NCI-H510A treated with DMSO at 0.1 percent for 48 hours (cell line): ENCODE results near the gene NUDT3.
"Not testable (repeated sequence)": the region's sequence is repeated elsewhere in the genome, so short reads cannot be mapped to it uniquely, and the experiment has no call there.

ENCODE experiments used
- DNase-seq: peaks from one replicate; lab custom pipeline; 2025; lab: John Stamatoyannopoulos, UW

NUDT3 gene

GRCh38 chr6:34285448-34286164 is 106.9 kb downstream of the NUDT3 start:
- no peak for DNase-seq

GRCh38 chr6:34284563-34285447 is 107.7 kb downstream of the NUDT3 start:
- DNase-seq: no peak

GRCh38 chr6:34281702-34282334 is 110.7 kb downstream of the NUDT3 start:
- no peak for DNase-seq

- no peak for DNase-seq
Observed at GRCh38 chr6:34280216-34280615, 112.3 kb downstream of the NUDT3 start.

GRCh38 chr6:34278833-34279232 is 113.6 kb downstream of the NUDT3 start:
- DNase-seq: no peak

- DNase-seq: no peak
Observed at GRCh38 chr6:34277763-34278112, 114.7 kb downstream of the NUDT3 start.

GRCh38 chr6:34276881-34277762 is 115.3 kb downstream of the NUDT3 start:
- DNase-seq: no peak

GRCh38 chr6:34276191-34276590 is 116.3 kb downstream of the NUDT3 start:
- DNase-seq: no peak

GRCh38 chr6:34275128-34275804 is 117.2 kb downstream of the NUDT3 start:
- DNase-seq: peak; percentile 63

GRCh38 chr6:34274129-34274528 is 118.3 kb downstream of the NUDT3 start:
- no peak for DNase-seq

GRCh38 chr6:34273242-34273805 is 119.1 kb downstream of the NUDT3 start:
- DNase-seq: no peak

- DNase-seq: no peak
Observed at GRCh38 chr6:34272013-34272926, 120.2 kb downstream of the NUDT3 start.

- DNase-seq: not testable (repeated sequence)
Observed at GRCh38 chr6:34269658-34270341, 122.7 kb downstream of the NUDT3 start.

GRCh38 chr6:34269132-34269531 is 123.3 kb downstream of the NUDT3 start:
- DNase-seq: not testable (repeated sequence)

- DNase-seq: no peak
Observed at GRCh38 chr6:34267746-34268145, 124.7 kb downstream of the NUDT3 start.

- not testable (repeated sequence) for DNase-seq
Observed at GRCh38 chr6:34263484-34263883, 129.0 kb downstream of the NUDT3 start.

GRCh38 chr6:34260576-34261267 is 131.7 kb downstream of the NUDT3 start:
- no peak for DNase-seq

- no peak for DNase-seq
Observed at GRCh38 chr6:34259529-34260069, 132.9 kb downstream of the NUDT3 start.
